BJ (cell line): ENCODE results near the gene RMI2. TPM values are rescaled to one million over a fixed set of nuclear protein-coding genes. Genes with fewer than 3 reads are reported as not detected.

Experiments used
- CTCF ChIA-PET: fragments of 350-600 bp; formaldehyde crosslinking; extraction: SDS; loops from one replicate; lab custom pipeline; 2021; ENCODE audit warnings: antibody characterized with exemption, inconsistent platforms; lab: Yijun Ruan, JAX
- POLR2A ChIA-PET: fragments of 300-600 bp; sonication (Branson Sonifier 250); formaldehyde crosslinking; extraction: SDS; loops from one replicate; lab custom pipeline; 2021; ENCODE audit warnings: antibody characterized with exemption; lab: Charles Lee
- DNase-seq: peaks from one replicate; pipeline ENCODE4 v3.0.0-alpha.2; 2011; ENCODE audit warnings: low read depth
- H3K27me3 ChIP-seq: 2 replicates; pipeline ENCODE4 v1.6.0; 2011; ENCODE audit warnings: low read length; ENCODE audit not compliant: control insufficient read depth, insufficient read depth
- H3K36me3 ChIP-seq: 2 replicates; pipeline ENCODE4 v1.5.1; 2011; ENCODE audit warnings: low read length; ENCODE audit not compliant: control insufficient read depth, insufficient read depth
- H3K4me3 ChIP-seq: 2 replicates; pipeline ENCODE4 v1.5.1; 2011; ENCODE audit warnings: low read depth, mild to moderate bottlenecking, control low read depth, low read length
- polyA plus RNA-seq: library from polyadenylated mRNA; depleted of rRNA; stranded (reverse); fragments of >200 nt; gene quantifications from 2 replicates; pipeline ENCODE4 v1.2.3, GENCODE V29; 2011
- TF ChIP-seq, protein P1 (sequence below): IDR thresholded peaks from 2 replicates; pipeline ENCODE4 v1.5.1; 2011; ENCODE audit warnings: low read depth, mild to moderate bottlenecking, control low read depth, inconsistent platforms, low read length, moderate library complexity; ENCODE audit not compliant: insufficient read depth

RMI2 gene
- polyA plus RNA-seq, 1 experiment, result 1.7 TPM

DNA sequence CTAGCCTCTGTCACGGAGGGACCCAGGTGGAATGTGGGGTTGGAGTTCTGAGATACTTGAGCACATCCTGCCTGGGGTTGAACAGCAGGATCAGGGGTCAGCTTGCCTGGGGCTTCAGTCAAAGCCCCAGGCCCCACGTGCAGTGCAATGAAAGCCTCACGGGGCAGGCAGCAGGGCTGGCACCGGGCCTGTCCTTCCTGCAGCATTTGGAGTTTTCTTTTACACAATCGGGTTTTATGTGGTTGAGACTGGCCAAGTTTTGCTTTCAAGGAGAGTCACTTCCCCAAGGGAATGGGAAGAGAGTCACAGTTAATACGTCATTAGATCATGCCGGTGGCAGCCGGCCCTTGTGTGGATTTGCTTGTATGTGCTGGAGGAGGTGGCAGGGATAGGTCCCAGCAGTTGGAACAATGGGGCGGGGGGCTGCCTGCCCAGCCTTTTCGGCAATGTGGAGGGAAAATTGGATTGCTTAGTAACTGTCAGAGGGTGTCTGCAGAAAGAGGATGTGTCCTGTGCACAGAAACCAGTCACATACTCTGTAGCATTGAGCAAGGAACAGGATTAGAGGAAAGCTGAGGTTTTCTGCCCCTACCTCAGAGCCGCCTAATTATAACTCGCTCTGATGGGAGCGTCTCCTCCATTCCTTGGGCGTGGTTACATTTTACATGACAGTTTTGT, 4.5 kb downstream of the RMI2 start:
- ChIA-PET CTCF (interaction anchor here (0.9 to 2.2 kb wide), 5 partner anchors 8 to 386 kb away, joined by 3 to 9 read pairs (median 5); partner anchors contain the start of gene SOCS1), POLR2A (no interaction called here)
- no peak overlapping the region for H3K4me3 ChIP-seq

DNA sequence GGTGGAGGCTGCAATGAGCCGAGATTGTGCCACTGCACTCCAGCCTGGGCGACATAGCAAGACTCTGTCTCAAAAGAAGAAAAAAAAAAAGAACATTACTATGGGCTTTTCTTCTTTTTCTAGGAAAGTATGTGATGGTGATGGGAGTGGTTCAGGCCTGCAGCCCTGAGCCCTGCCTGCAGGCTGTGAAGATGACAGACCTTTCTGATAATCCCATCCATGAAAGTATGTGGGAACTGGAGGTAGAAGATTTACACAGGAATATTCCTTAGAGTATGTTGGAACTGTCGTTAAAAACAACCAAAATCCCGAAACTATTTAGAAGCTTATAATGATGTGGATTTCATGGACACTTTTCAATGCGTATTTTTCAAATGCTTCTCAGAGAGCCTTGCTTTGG, 5.3 kb downstream of the RMI2 start:
- no peaks in the 10 kb centered on the region for H3K27me3 ChIP-seq
- H3K4me3 ChIP-seq, result no peak overlapping the region
- ChIA-PET POLR2A (no interaction called here), CTCF (interaction anchor here (1.4 to 10.3 kb wide), 3 partner anchors 92 to 386 kb away, joined by 5 to 112 read pairs (median 5); partner anchors contain the start of gene SOCS1)
- H3K36me3 ChIP-seq, result no peaks in the 10 kb centered on the region
- no peak for DNase-seq
- TF ChIP-seq, protein P1, sequence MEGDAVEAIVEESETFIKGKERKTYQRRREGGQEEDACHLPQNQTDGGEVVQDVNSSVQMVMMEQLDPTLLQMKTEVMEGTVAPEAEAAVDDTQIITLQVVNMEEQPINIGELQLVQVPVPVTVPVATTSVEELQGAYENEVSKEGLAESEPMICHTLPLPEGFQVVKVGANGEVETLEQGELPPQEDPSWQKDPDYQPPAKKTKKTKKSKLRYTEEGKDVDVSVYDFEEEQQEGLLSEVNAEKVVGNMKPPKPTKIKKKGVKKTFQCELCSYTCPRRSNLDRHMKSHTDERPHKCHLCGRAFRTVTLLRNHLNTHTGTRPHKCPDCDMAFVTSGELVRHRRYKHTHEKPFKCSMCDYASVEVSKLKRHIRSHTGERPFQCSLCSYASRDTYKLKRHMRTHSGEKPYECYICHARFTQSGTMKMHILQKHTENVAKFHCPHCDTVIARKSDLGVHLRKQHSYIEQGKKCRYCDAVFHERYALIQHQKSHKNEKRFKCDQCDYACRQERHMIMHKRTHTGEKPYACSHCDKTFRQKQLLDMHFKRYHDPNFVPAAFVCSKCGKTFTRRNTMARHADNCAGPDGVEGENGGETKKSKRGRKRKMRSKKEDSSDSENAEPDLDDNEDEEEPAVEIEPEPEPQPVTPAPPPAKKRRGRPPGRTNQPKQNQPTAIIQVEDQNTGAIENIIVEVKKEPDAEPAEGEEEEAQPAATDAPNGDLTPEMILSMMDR, result no peak

More for the DNA sequence above, 4.5 kb downstream of the RMI2 start:
- Histone ChIP-seq H3K36me3 (no peaks in the 10 kb centered on the region), H3K27me3 (no peaks in the 10 kb centered on the region)
- TF ChIP-seq, protein P1, result no peak
- peak; percentile 66 for DNase-seq

DNA sequence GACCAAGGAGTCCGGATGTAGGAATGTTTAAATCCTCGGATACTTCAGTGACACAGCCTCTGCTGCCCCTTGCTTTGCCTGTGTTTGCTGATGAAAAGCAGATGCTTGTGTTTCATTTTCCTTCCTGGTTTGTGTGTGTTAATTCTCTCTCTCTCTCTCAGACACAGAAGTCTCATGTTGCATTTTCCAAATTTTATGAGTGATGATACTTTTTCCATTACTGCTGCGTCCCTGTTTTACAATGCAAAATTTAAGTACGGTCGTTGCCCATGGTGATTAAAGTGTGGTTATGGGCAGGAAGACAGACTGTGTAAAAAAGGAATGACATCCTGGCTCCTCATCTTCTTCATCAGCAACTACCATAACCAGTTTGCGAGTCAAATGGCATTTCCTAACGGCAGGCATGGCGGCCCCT, 5.7 kb downstream of the RMI2 start:
- POLR2A ChIA-PET, result no interaction called here
- CTCF ChIA-PET, result interaction anchor here (2.2 to 10.3 kb wide), 2 partner anchors 92 to 380 kb away, joined by 5 to 112 read pairs; partner anchors contain the start of gene SOCS1
- peak; percentile 93 for DNase-seq
- peak overlapping the region; percentile 22 for H3K4me3 ChIP-seq
- TF ChIP-seq, protein P1, result peak; percentile 6; the same call in 1 of the 2 replicates
- no peaks in the 10 kb centered on the region for H3K36me3 ChIP-seq
- H3K27me3 ChIP-seq, result no peaks in the 10 kb centered on the region

DNA sequence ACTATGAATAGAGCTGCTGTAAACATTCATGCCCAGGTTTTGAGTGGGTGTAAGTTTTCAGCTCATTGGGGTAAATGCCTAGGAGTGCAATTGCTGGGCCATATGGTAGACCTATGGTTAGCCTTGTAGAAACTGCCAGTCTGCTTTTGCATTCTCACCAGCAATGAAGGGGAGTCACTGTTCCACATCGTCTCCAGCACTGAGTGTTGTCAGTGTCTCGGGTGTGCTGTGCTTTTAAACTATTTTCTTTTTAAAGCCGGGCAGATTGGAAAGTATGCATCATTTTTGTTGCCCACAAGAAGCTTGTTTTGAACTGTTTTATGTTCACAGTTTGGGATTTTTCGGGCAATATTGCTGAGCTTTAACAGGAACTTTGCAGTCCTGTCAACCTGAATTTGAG, 7.9 kb downstream of the RMI2 start:
- TF ChIP-seq, protein P1, result no peak
- H3K36me3 ChIP-seq, result no peaks in the 10 kb centered on the region
- no peak overlapping the region for H3K4me3 ChIP-seq
- ChIA-PET CTCF (interaction anchor here (1.0 to 10.3 kb wide), 3 partner anchors 13 to 94 kb away, joined by 3 to 112 read pairs (median 3); partner anchors contain the start of gene SOCS1), POLR2A (no interaction called here)
- no peaks in the 10 kb centered on the region for H3K27me3 ChIP-seq
- DNase-seq, result no peak

DNA sequence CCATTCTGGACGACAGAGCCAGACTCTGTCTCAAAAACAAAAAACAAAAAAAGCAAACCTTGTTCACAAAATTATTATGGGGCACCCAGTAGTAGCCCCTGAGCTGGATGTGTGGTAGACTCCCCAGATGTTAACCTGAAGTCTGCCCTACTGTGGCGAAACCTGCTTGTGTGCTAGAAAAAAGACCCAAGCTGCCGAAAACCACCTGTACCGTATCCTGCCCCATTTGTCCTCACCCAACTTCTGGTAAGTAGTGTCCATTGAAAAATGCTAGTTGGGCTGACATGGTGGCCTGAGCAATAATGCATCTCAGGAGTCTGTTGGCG, 9.1 kb downstream of the RMI2 start:
- Histone ChIP-seq H3K27me3 (no peaks in the 10 kb centered on the region), H3K4me3 (no peak overlapping the region), H3K36me3 (no peaks in the 10 kb centered on the region)
- TF ChIP-seq, protein P1, result no peak
- no peak for DNase-seq
- CTCF ChIA-PET, result interaction anchor here (0.7 to 10.3 kb wide), 4 partner anchors 12 to 390 kb away, joined by 3 to 112 read pairs (median 24); partner anchors contain the start of gene SOCS1
- POLR2A ChIA-PET, result no interaction called here
